Activated CD4-positive, alpha-beta memory T cell treated with anti-CD3 and anti-CD28 coated beads, Interleukin-2, amount 10 ng/mL, durations not matched to agents 7 days and 5 days (primary cell): ENCODE data around the gene KLLN. TPM values are rescaled to one million over a fixed set of nuclear protein-coding genes. Genes with fewer than 3 reads are reported as not detected.
A peak's percentile ranks its signal among the peaks of the same experiment; 100 is the strongest.
"Not testable (repeated sequence)": the region's sequence is repeated elsewhere in the genome, so short reads cannot be mapped to it uniquely, and the experiment has no call there.

Experiments used
- CTCF ChIA-PET: fragments of 350-600 bp; sonication (Branson Sonifier 250); formaldehyde crosslinking; loops from one replicate; lab custom pipeline; 2021; ENCODE audit warnings: antibody characterized with exemption, inconsistent platforms; lab: Charles Lee
- POLR2A ChIA-PET: fragments of 350-600 bp; sonication (Branson Sonifier 250); formaldehyde crosslinking; loops from one replicate; lab custom pipeline; 2021; ENCODE audit warnings: antibody characterized with exemption; lab: Charles Lee
- DNase-seq: peaks from one replicate; pipeline ENCODE4 v3.0.0-alpha.2; 2020
- H3K27ac Mint-ChIP-seq: one replicate; pipeline ENCODE4 v1.8.0; 2021; ENCODE audit warnings: mild to moderate bottlenecking, mixed read lengths
- H3K27me3 Mint-ChIP-seq: one replicate; pipeline ENCODE4 v1.8.0; 2021; ENCODE audit warnings: mixed read lengths
- H3K36me3 Mint-ChIP-seq: one replicate; pipeline ENCODE4 v1.8.0; 2021; ENCODE audit warnings: low read depth, mixed read lengths
- H3K4me1 Mint-ChIP-seq: one replicate; pipeline ENCODE4 v1.8.0; 2021; ENCODE audit warnings: mixed read lengths
- H3K4me3 Mint-ChIP-seq: one replicate; pipeline ENCODE4 v1.8.0; 2021; ENCODE audit warnings: mild to moderate bottlenecking, mixed read lengths
- H3K9me3 Mint-ChIP-seq: one replicate; pipeline ENCODE4 v1.8.0; 2021; ENCODE audit warnings: mixed read lengths
- total RNA-seq, 2 experiments: library from RNA; stranded (reverse); gene quantifications; one replicate each; pipeline ENCODE4 v1.2.3, GENCODE V29; 2021

The KLLN gene
- total RNA-seq, 2 experiments from 2014 or later, result 0.81 to 0.95 TPM

- H3K27me3 Mint-ChIP-seq, H3K9me3 Mint-ChIP-seq: not testable (repeated sequence)
- peaks cover 44% of the 10 kb centered on the region for H3K4me1 Mint-ChIP-seq
- peak overlapping the region; percentile 80 for H3K27ac Mint-ChIP-seq
- ChIA-PET POLR2A (interaction anchor here (1.0 to 6.5 kb wide), 13 partner anchors 12 to 1126 kb away, joined by 3 to 136 read pairs (median 8); partner anchors contain the start of genes ATAD1, FAS and STAMBPL1), CTCF (interaction anchor here (2.2 to 3.8 kb wide), 5 partner anchors 13 to 528 kb away, joined by 5 to 52 read pairs (median 16); partner anchors contain the start of gene ATAD1)
- peak; percentile 48 for DNase-seq
- peaks cover 37% of the 10 kb centered on the region for H3K36me3 Mint-ChIP-seq
- H3K4me3 Mint-ChIP-seq, result peak overlapping the region; percentile 92
Observed at GRCh38 chr10:87863951-87864495, 690 bp upstream of the KLLN start.

DNA sequence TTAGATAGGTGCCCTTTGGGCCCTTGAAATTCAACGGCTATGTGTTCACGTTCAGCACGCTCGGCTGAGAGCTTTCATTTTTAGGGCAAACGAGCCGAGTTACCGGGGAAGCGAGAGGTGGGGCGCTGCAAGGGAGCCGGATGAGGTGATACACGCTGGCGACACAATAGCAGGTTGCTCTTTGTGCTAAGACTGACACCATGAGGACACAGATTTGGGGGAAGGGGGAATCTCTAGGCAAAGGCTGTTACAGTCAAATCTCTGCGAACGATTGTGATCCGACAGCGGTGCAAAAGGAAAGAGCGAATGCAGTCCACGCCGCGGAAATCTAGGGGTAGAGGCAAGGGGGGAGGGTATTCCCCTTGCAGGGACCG lies 667 bp downstream of the KLLN start:
- peaks cover 29% of the 10 kb centered on the region for H3K36me3 Mint-ChIP-seq
- DNase-seq, result peak; percentile 77

DNA sequence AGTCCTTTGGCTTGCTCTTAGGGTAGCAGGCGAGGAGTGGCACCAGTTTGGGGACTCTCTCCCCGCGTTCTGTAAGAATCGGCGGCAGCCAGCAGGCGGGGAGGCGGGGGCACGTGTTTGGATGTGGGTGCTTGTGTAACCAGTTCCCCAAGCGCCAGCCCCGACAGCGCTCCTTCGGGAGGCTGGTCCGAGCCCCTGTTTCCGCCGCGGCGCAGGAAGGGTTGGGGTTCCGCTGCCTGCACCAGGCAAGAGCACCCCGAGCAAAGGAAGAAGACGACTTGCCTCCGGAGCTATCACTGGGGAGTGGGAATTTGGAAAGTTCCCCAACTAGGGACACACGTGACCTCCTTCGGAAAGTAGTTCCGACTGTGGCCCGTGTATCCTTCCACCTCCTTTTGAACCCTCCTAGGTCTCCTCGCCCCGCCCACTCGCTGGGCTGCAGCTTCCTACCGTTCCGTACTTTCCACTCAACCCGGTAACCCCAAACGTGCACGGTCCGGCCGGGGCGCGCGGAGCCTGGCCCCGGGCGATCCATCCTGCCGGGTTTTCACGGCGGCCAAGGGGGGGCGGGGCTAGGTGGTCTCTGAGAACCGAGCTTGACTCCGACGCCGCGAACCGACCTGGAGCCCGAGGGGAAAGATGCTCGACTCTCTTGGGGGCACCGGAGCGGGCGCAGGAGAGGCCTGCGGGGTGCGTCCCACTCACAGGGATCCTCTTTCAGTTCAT lies 1.2 kb downstream of the KLLN start:
- Mint-ChIP-seq H3K27me3 (no peaks in the 10 kb centered on the region), H3K36me3 (peaks cover 25% of the 10 kb centered on the region), H3K9me3 (no peaks in the 10 kb centered on the region), H3K27ac (peak overlapping the region; percentile 93), H3K4me1 (peaks cover 29% of the 10 kb centered on the region), H3K4me3 (peak overlapping the region; percentile 92)
- DNase-seq, result peak; percentile 95
- ChIA-PET CTCF (interaction anchor here (0.6 to 3.8 kb wide), 12 partner anchors 9 to 704 kb away, joined by 3 to 52 read pairs (median 4); partner anchors contain the start of gene ATAD1), POLR2A (interaction anchor here (0.6 to 6.5 kb wide), 32 partner anchors 8 to 1552 kb away, joined by 3 to 136 read pairs (median 4); partner anchors contain the start of genes ATAD1, FAS, IFIT1 and IFIT5)

More for the DNA sequence above, 667 bp downstream of the KLLN start:
- POLR2A ChIA-PET, result interaction anchor here (0.8 to 6.5 kb wide), 31 partner anchors 11 to 1552 kb away, joined by 3 to 136 read pairs (median 4); partner anchors contain the start of genes ATAD1, FAS, IFIT5 and RNLS
- Mint-ChIP-seq H3K27ac (peak overlapping the region; percentile 93), H3K9me3 (no peaks in the 10 kb centered on the region), H3K27me3 (no peaks in the 10 kb centered on the region), H3K4me1 (peaks cover 33% of the 10 kb centered on the region), H3K4me3 (peak overlapping the region; percentile 92)
- CTCF ChIA-PET, result interaction anchor here (1.2 to 3.8 kb wide), 10 partner anchors 11 to 703 kb away, joined by 3 to 52 read pairs (median 5); partner anchors contain the start of gene ATAD1

- H3K27ac Mint-ChIP-seq, result peak overlapping the region; percentile 93
- H3K4me1 Mint-ChIP-seq, result peaks cover 25% of the 10 kb centered on the region
- H3K9me3 Mint-ChIP-seq, result no peaks in the 10 kb centered on the region
- no peaks in the 10 kb centered on the region for H3K27me3 Mint-ChIP-seq
- peaks cover 21% of the 10 kb centered on the region for H3K36me3 Mint-ChIP-seq
- CTCF ChIA-PET, result interaction anchor here (0.6 to 3.8 kb wide), 10 partner anchors 9 to 691 kb away, joined by 3 to 52 read pairs (median 4); partner anchors contain the start of gene ATAD1
- H3K4me3 Mint-ChIP-seq, result peak overlapping the region; percentile 92
- POLR2A ChIA-PET, result interaction anchor here (0.6 to 6.5 kb wide), 27 partner anchors 9 to 1553 kb away, joined by 3 to 136 read pairs (median 5); partner anchors contain the start of genes ATAD1, IFIT1, IFIT5 and RNLS
- no peak for DNase-seq
Observed at GRCh38 chr10:87861566-87861952, 1.8 kb downstream of the KLLN start.

GRCh38 chr10:87860816-87861403 lies 2.4 kb downstream of the KLLN start:
- POLR2A ChIA-PET, result interaction anchor here (1.1 to 6.5 kb wide), 12 partner anchors 9 to 961 kb away, joined by 3 to 136 read pairs (median 12); partner anchors contain the start of genes ATAD1 and RNLS
- Mint-ChIP-seq H3K9me3 (no peaks in the 10 kb centered on the region), H3K4me3 (peak overlapping the region; percentile 92), H3K27me3 (no peaks in the 10 kb centered on the region), H3K36me3 (peaks cover 18% of the 10 kb centered on the region), H3K4me1 (peaks cover 23% of the 10 kb centered on the region), H3K27ac (peak overlapping the region; percentile 60)
- DNase-seq, result no peak
- CTCF ChIA-PET, result interaction anchor here (1.2 to 3.8 kb wide), 7 partner anchors 10 to 692 kb away, joined by 3 to 52 read pairs (median 4); partner anchors contain the start of gene ATAD1

DNA sequence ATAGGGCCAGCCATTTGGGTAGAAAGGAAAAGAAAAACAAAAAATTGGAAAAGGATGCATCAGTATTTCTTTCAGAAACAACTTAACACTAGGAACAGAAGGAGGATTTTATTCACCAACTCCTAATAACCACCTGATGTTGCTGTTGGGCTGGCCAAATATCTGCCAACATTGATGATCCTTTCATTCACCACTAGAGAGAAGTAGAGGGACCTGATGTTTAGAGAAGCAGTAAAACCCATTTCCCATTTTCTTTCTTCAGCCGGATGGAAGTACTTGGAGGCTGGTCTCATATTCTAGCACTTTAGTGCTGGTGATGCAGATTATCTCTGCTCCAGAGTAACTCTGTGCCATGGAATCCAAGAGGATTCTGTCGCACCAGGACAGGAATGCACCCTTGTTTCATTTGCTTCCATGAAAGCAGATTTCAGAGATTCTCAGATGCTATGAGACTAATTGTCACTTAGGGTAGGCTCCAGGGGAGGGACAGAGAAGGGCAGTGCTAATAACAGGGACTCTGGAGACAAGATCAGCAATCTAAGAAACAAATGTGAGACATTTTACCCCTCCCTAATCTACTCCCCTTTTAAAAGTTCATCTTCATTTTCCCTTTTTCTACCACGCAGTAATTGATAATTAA lies 3.1 kb downstream of the KLLN start:
- Mint-ChIP-seq H3K36me3 (peaks cover 17% of the 10 kb centered on the region), H3K27ac (no peak overlapping the region), H3K9me3 (peaks cover 2% of the 10 kb centered on the region), H3K4me1 (peaks cover 25% of the 10 kb centered on the region), H3K4me3 (peak overlapping the region; percentile 7), H3K27me3 (no peaks in the 10 kb centered on the region)
- ChIA-PET CTCF (interaction anchor here (1.2 to 3.8 kb wide), 6 partner anchors 9 to 693 kb away, joined by 3 to 52 read pairs (median 7); partner anchors contain the start of gene ATAD1), POLR2A (interaction anchor here (1.1 to 6.5 kb wide), 3 partner anchors 42 to 722 kb away, joined by 3 to 136 read pairs (median 74); partner anchors contain the start of genes ATAD1 and RNLS)
- DNase-seq, result peak; percentile 23

DNA sequence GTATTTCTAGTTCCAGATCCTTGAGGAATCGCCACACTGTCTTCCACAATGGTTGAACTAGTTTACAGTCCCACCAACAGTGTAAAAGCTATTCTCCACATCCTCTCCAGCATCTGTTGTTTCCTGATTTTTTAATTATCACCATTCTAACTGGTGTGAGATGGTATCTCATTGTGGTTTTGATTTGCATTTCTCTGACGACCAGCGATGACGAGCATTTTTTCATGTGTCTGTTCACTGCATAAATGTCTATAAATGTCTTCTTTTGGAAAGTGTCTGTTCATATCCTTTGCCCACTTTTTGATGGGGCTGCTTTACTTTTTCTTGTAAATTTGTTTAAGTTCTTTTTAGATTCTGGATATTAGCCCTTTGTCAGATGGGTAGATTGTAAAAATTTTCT lies 7.7 kb downstream of the KLLN start:
- H3K36me3 Mint-ChIP-seq, H3K4me3 Mint-ChIP-seq, CTCF ChIA-PET, H3K27me3 Mint-ChIP-seq, H3K9me3 Mint-ChIP-seq, H3K27ac Mint-ChIP-seq, POLR2A ChIA-PET, DNase-seq: not testable (repeated sequence)
- peaks cover 19% of the 10 kb centered on the region for H3K4me1 Mint-ChIP-seq

DNA sequence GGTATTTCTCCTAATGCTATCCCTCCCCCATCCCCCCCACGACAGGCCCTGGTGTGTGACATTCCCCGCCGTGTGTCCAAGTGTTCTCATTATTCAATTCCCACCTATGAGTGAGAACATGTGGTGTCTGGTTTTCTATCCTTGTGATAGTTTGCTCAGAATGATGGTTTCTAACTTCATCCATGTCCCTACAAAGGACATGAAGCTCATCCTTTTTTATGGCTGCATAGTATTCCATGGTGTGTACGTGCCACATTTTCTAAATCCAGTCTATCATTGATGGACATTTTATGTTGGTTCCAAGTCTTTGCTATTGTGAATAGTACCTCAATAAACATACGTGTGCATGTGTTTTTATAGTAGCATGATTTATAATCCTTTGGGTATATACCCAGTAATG lies 8.1 kb downstream of the KLLN start:
- POLR2A ChIA-PET, H3K4me3 Mint-ChIP-seq, H3K27ac Mint-ChIP-seq, H3K36me3 Mint-ChIP-seq, H3K9me3 Mint-ChIP-seq, DNase-seq, CTCF ChIA-PET, H3K27me3 Mint-ChIP-seq: not testable (repeated sequence)
- peaks cover 15% of the 10 kb centered on the region for H3K4me1 Mint-ChIP-seq

DNA sequence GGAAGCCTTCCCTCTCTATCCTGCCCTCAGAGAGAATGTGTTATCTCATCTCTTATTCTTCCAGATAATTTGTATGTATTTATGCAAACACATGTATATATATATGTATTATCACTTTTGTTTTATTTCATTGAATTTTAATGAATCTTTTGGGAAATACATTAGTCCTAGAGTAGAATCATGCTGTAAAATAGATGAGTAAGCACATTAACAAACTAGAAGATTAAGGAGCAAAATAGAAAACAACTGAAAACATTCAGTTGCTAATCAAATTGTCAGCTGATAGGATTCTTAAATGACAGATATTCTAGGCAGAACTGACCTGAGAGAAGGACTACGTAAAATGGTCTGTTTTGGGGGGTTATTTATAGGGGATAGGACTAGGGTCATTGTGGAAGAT lies 11.2 kb downstream of the KLLN start:
- POLR2A ChIA-PET, result interaction anchor here (1.6 to 6.2 kb wide), 2 partner anchors 10 to 34 kb away, joined by 4 to 32 read pairs; partner anchors contain the start of genes ATAD1, KLLN and PTEN
- CTCF ChIA-PET, result interaction anchor here (1.3 to 3.5 kb wide), 4 partner anchors 10 to 731 kb away, joined by 4 to 20 read pairs (median 12); partner anchors contain the start of genes KLLN, PTEN and RNLS
- no peak overlapping the region for H3K27ac Mint-ChIP-seq
- H3K9me3 Mint-ChIP-seq, result peaks cover 3% of the 10 kb centered on the region
- H3K27me3 Mint-ChIP-seq, result no peaks in the 10 kb centered on the region
- peaks cover 5% of the 10 kb centered on the region for H3K36me3 Mint-ChIP-seq
- H3K4me3 Mint-ChIP-seq, result no peak overlapping the region
- peaks cover 12% of the 10 kb centered on the region for H3K4me1 Mint-ChIP-seq
- DNase-seq, result no peak

DNA sequence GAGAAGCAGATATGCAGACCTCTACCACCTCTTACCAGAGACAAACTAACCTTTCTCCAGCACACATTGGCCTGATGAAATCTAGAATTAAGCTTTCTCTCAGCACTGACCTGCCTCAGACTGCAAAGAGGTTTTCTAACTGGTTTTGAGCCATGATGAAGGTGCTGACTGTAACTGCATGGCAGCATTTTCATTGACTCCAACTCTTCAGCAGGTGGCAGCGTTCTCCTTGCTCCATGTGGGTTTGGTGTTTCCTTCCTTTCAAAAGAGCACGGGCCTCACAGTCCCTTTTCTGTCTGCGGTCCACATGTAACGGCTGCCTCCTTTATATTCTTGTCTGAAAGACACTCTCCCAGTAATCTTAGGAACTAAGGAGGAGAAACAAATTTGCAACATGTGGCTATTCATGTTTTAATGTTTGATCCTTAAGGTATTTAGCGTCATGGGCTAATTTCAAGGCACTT lies 12.6 kb downstream of the KLLN start:
- no peak overlapping the region for H3K4me3 Mint-ChIP-seq
- H3K27ac Mint-ChIP-seq, result no peak overlapping the region
- H3K36me3 Mint-ChIP-seq, result peaks cover 5% of the 10 kb centered on the region
- peaks cover 3% of the 10 kb centered on the region for H3K9me3 Mint-ChIP-seq
- peaks cover 11% of the 10 kb centered on the region for H3K4me1 Mint-ChIP-seq
- peak; percentile 58 for DNase-seq
- ChIA-PET POLR2A (interaction anchor here (1.0 to 6.2 kb wide), 3 partner anchors 12 to 703 kb away, joined by 3 to 32 read pairs (median 4); partner anchors contain the start of genes KLLN and PTEN), CTCF (interaction anchor here (0.9 to 3.5 kb wide), 13 partner anchors 8 to 732 kb away, joined by 3 to 20 read pairs (median 5); partner anchors contain the start of genes ATAD1, KLLN, PTEN and RNLS)
- H3K27me3 Mint-ChIP-seq, result no peaks in the 10 kb centered on the region

- H3K36me3 Mint-ChIP-seq, result no peaks in the 10 kb centered on the region
- no peaks in the 10 kb centered on the region for H3K27me3 Mint-ChIP-seq
- H3K4me3 Mint-ChIP-seq, result no peak overlapping the region
- ChIA-PET POLR2A (interaction anchor here (6.2 kb wide), 1 partner anchor 13 kb away, joined by 32 read pairs; the partner anchor contains the start of genes KLLN and PTEN), CTCF (interaction anchor here (1.5 to 2.0 kb wide), 2 partner anchors 10 to 712 kb away, joined by 3 to 5 read pairs; no protein-coding TSS in a partner anchor)
- peaks cover 7% of the 10 kb centered on the region for H3K4me1 Mint-ChIP-seq
- DNase-seq, result no peak
- no peaks in the 10 kb centered on the region for H3K9me3 Mint-ChIP-seq
- no peak overlapping the region for H3K27ac Mint-ChIP-seq
Observed at GRCh38 chr10:87849001-87849400, 14.3 kb downstream of the KLLN start.
